Adrenal gland (tissue), 5 donors: ENCODE results near the gene ZBTB7C.

ENCODE experiments used
- POLR2A ChIP-seq, 2 donors: fragments of 450-650 bp; IDR thresholded peaks; one replicate each; pipeline ENCODE4 v1.6.1; 2017; ENCODE audit warnings: antibody characterized with exemption in 2 of 2, mild to moderate bottlenecking in 2 of 2, moderate library complexity in 1 of 2
- TF ChIP-seq, protein P1 (sequence below), 6 experiments: fragments of 450-650 bp in 4 of 6; fragments of 200-600 bp in 2 of 6; sonication (generic) in 1 of 6; IDR thresholded peaks; 1 replicate in 5 of 6; 2 replicates in 1 of 6; pipeline versions ENCODE4 v1.5.1 to v1.8.0; 2016 to 2021; ENCODE audit warnings: antibody characterized with exemption in 6 of 6, mild to moderate bottlenecking in 2 of 6, moderate library complexity in 1 of 6
- donor health status: DM: no; HTN: no; CAD: no.

DNA sequence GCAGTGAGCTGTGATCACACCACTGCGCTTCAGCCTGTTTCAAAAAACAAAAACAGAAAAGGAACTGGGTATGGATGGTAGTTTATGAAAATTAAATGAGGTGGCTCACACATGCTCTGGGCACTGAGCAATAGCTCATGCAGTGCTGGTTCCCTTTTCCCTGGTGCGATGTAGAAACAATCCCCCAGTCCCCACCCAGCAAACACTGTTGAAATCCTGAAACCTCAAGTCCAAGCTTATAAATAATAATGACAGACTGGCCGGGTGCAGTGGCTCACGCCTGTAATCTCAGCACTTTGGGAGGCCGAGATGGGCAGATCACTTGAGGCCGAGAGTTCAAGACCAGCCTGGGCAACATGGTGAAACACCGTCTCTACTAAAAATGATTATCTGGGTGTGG lies 423.3 kb downstream of the ZBTB7C start:
- TF ChIP-seq, protein P1, sequence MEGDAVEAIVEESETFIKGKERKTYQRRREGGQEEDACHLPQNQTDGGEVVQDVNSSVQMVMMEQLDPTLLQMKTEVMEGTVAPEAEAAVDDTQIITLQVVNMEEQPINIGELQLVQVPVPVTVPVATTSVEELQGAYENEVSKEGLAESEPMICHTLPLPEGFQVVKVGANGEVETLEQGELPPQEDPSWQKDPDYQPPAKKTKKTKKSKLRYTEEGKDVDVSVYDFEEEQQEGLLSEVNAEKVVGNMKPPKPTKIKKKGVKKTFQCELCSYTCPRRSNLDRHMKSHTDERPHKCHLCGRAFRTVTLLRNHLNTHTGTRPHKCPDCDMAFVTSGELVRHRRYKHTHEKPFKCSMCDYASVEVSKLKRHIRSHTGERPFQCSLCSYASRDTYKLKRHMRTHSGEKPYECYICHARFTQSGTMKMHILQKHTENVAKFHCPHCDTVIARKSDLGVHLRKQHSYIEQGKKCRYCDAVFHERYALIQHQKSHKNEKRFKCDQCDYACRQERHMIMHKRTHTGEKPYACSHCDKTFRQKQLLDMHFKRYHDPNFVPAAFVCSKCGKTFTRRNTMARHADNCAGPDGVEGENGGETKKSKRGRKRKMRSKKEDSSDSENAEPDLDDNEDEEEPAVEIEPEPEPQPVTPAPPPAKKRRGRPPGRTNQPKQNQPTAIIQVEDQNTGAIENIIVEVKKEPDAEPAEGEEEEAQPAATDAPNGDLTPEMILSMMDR (IDR thresholded peaks at IDR 0.05) = no peak
- no peak for TF ChIP-seq POLR2A (IDR thresholded peaks at IDR 0.05)
